ENCODE results near the gene EPB41.

Gene EPB41

GRCh38 chr1:28983091-28983490 is 68.7 kb downstream of the EPB41 start:
- no peak for TF ChIP-seq CTCF (conservative IDR thresholded peaks at IDR 0.05; ENCODE audit: low read depth)
- CTCF ChIA-PET, result no interaction called here
- H3K27ac ChIP-seq, result no peak overlapping the region
- DNase-seq (ENCODE audit: low spot score), result no peak
- POLR2A ChIA-PET (ENCODE audit: low non-redundant PET), result no interaction called here

GRCh38 chr1:28983509-28984310 is 69.3 kb downstream of the EPB41 start:
- DNase-seq (ENCODE audit: low spot score), result no peak
- CTCF ChIA-PET, result no interaction called here

GRCh38 chr1:28984311-28984684 is 69.9 kb downstream of the EPB41 start:
- CTCF ChIA-PET, result no interaction called here
- DNase-seq (ENCODE audit: low spot score), result no peak
- no peak overlapping the region for H3K27ac ChIP-seq
- POLR2A ChIA-PET (ENCODE audit: low non-redundant PET), result no interaction called here
- TF ChIP-seq CTCF (conservative IDR thresholded peaks at IDR 0.05; ENCODE audit: low read depth), result no peak

More at GRCh38 chr1:28983509-28984310, 69.3 kb downstream of the EPB41 start:
- TF ChIP-seq CTCF (conservative IDR thresholded peaks at IDR 0.05; ENCODE audit: low read depth), result no peak
- H3K27ac ChIP-seq, result no peak overlapping the region
- POLR2A ChIA-PET (ENCODE audit: low non-redundant PET), result no interaction called here

- CTCF ChIA-PET, result no interaction called here
- no peak for DNase-seq (ENCODE audit: low spot score)
- TF ChIP-seq CTCF (conservative IDR thresholded peaks at IDR 0.05; ENCODE audit: low read depth), result no peak
- no peak overlapping the region for H3K27ac ChIP-seq
- POLR2A ChIA-PET (ENCODE audit: low non-redundant PET), result no interaction called here
These were observed 71.1 kb downstream of the EPB41 start for GRCh38 chr1:28985427-28985826.

GRCh38 chr1:28986306-28986910 is 72.0 kb downstream of the EPB41 start:
- H3K27ac ChIP-seq, result no peak overlapping the region
- no peak for DNase-seq (ENCODE audit: low spot score)
- ChIA-PET POLR2A (ENCODE audit: low non-redundant PET) (no interaction called here), CTCF (interaction anchor here (0.7 kb wide), 1 partner anchor 200 kb away, joined by 3 read pairs; no protein-coding TSS in a partner anchor)
- TF ChIP-seq CTCF (conservative IDR thresholded peaks at IDR 0.05; ENCODE audit: low read depth), result no peak

GRCh38 chr1:29002792-29003191 is 88.4 kb downstream of the EPB41 start:
- no peak for DNase-seq (ENCODE audit: low spot score)
- POLR2A ChIA-PET (ENCODE audit: low non-redundant PET), result no interaction called here
- TF ChIP-seq CTCF (conservative IDR thresholded peaks at IDR 0.05; ENCODE audit: low read depth), result no peak
- no peak overlapping the region for H3K27ac ChIP-seq
- CTCF ChIA-PET, result no interaction called here

Data from RWPE1 (cell line).